DMS114 treated with DMSO at 0.1 percent for 48 hours (cell line): ENCODE measurements around the gene ARMC7.
"Not testable (repeated sequence)": the region's sequence is repeated elsewhere in the genome, so short reads cannot be mapped to it uniquely, and the experiment has no call there.

ENCODE experiments used
- DNase-seq: peaks from one replicate; lab custom pipeline; 2025; ENCODE audit not compliant: unreplicated experiment; lab: John Stamatoyannopoulos, UW

Gene ARMC7

DNA sequence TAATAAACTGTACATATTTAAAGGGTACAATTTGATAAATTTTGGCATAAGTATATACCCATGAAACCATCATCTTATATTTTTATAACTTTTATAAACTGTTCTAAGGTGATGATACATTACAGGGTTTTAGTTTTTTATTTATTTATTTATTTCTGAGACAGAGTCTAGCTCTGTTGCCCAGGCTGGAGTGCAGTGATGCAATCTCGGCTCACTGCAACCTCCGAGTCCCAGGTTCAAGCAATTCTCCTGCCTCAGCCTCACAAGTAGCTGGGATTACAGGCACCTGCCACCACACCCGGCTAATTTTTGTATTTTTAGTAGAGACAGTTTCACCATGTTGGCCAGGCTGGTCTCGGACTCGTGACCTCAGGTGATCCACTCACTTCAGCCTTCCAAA, 18.2 kb downstream of the ARMC7 start:
- DNase-seq: not testable (repeated sequence)

DNA sequence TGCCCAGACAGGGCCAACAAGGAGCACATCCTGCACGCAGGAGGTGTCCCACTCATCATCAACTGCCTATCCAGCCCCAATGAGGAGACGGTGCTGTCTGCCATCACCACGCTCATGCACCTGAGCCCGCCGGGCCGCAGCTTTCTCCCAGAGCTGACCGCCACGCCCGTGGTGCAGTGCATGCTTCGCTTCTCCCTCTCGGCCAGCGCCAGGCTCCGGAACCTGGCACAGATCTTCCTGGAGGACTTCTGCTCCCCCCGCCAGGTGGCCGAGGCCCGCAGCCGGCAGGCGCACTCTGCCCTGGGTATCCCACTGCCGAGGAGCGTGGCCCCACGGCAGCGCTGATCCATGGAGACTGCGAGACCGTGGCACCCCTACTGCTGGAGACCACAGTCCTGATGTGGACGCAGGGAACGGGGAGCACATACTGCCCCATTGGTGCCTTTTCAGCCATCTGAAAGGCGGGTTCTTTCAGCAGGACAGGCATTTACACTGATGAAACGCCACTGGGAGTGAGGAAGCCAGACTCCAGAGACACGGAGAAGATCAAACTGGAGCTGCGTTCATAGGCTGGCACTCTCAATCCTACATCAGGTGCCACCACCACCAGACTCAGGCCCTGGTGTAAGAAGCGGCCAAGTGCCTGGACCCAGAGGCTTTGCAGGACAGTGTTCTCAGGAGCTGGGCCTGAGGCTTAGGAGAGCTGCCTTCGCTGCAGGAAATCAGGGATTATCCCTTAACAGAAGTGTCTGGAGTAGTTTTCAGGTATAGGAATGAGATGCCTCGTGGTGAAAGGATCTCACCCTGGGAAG, 19.1 kb downstream of the ARMC7 start:
- no peak for DNase-seq

DNA sequence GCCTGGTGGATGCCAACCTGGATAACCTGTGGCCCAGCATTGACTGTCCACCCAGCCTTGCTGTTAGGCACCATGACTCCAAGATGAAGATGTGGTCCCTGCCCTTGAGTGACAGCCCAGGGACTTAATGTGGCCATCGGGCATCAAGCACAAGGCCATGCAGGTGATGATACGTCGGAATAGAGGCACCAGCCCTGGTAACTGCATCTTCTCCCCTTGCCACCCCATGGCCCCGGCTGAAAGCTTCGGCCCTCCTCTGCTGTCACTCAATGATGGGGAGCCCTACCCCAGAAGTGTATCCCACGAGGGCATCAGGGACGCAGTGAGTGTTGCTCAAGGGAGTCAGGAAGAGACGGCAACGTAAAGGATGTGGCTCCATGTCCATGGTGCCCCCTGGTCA, 19.8 kb downstream of the ARMC7 start:
- no peak for DNase-seq

DNA sequence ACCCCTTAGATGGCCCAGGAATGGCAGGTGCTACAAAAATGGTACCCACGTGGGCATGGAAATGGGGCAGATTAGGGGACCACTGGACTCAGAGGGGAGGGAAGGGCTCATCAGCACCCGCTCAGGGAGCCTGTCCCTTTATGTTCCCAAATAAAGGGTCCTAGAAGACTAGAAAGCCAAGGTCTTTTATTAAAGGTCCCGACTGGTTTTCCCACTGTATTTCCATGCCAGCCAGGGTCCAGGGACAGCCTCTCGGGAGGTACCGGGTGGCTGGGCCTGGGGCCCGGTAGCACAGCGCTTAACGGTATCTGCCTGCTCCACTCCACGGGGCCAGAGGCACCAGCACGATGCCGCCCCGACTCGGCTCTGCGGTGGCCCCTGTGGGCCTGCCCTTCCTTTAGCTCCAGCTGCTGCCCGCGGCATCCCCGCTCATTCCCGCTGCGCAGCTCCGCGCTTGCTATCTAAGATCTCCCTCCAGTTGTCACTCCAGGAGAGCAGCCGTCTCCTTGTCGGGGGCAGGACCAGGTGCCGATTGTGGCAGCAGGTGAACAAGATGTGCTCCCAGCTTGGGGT, 20.4 kb downstream of the ARMC7 start:
- no peak for DNase-seq

DNA sequence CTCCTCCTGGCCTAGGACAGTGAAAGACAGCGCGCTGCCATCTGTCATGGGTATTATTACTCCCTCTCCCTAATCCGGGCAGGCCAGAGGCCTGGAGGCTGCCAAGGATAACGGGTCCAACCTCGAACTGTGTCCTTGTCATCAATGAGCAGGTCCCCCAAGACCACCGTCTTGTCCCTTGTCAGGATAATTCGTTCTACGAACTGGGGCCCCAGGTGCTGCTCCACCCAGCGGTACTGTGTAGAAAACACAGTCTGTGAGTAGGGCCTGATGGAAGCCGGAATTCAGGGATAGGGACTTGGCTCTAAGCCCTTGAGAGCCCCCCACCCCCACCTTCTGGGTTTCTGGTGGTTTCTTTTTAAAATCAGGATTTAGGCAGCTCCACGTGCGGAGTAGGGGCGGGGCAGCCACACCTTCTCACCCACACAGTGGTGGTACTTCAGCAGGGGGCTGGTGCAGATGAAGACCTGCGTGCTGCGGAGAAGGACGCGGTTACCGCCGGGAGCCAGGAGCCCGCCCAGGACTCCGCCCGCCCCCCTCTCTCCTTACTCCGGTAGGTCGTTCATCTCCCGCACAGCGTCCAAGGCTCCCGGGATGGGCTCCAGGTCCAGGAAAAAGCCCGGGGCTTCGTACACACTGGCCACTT, 21.0 kb downstream of the ARMC7 start:
- DNase-seq: peak; percentile 46

DNA sequence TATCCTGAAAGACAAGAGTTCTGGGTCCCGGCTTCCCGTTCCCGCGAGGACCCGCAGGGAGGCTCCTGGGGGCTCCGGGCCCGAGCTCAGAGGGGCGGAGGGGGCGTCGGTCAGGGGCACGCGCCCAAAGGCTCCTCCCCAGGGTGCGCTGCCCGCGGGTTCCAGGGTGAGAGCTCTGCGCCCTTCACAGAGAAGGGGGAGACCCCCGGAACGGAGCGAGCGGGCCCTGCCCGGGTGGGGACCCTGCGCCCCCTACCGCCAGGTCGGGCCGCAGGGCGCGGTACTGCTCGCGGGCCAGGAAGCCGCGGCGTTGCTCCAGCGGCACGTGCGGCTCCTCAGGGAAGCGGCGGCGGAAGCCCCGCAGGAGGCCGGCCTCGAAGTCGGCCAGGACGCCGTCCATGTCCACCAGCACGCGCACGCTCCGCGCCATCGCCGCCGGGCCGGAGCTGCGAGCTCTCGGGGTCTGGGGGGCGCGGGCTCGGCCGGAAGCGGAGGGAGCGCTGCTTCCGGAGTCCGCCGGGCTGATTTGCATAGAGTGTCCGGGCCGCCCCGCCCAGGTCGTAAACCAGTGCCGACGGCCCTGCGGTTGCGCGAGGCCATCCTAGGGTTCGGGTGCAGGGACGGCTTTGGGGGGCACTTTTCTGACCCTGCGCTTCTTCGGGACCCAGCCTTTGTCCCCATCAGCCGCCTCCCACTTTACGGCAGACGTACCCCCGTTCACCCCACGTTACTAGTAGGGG, 21.7 kb downstream of the ARMC7 start, which contains the start of gene NT5C:
Gene NT5C, minus strand, starts transcription at position 465 of the 740 bp plus-strand sequence. Its CDS starts 35 bp downstream, at position 430.
- peak; percentile 62 for DNase-seq

- not testable (repeated sequence) for DNase-seq
Observed at GRCh38 chr17:75132018-75133000, 22.5 kb downstream of the ARMC7 start.

DNA sequence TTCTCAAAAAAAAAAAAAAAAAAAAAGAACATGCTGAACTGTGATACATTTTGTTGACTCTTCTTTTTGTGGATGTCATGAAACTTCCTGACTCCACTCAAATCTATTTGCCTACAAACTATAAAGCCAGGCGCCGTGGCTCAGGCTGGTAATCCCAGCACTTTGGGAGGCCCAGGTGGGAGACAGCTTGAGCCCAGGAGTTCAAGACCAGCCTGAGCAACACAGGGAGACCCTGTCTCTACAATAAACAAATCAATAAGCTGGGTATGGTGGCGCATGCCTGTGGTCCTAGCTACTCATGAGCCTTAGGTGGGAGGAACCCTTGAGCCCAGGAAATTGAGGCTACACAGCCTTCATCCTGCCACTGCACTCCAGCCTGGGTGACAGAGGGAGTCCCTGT, 23.2 kb downstream of the ARMC7 start:
- DNase-seq: no peak

GRCh38 chr17:75133607-75134347, 24.0 kb downstream of the ARMC7 start:
- DNase-seq: not testable (repeated sequence)

GRCh38 chr17:75135452-75135851, 25.7 kb downstream of the ARMC7 start:
- no peak for DNase-seq

DNA sequence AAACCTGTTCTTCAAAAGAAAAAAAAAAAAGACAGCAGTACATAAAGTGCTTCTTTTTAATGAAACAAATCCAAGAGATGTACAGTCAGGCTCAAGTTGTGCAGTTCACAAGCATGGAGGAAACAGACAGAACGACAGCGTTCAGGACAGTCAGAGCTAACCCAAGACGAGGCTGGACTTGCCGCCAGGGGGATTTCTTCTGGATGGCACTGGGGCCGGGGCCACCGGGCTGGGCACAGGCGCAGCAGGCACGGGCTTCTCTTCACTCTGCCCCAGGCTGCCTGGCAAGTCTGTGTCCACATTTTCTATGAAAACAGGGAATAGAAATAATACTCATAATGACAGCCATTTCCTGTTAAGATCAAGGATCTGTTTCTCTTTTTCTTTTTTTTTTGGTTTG, 26.2 kb downstream of the ARMC7 start:
- no peak for DNase-seq

DNA sequence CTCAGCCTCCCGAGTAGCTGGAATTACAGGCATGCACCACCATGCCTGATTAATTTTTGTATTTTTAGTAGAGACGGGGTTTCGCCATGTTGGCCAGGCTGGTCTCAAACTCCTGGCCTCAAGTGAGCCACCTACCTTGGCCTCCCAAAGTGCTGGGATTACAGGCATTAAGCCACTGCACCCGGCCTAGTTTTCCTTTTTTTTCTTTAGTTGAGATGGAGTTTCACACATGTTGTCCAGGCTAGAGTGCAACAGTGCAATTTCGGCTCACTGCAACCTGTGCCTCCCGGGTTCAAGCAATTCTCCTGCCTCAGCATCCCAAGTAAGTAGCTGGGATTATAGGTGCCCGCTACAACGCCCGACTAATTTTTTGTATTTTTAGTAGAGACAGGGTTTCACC, 28.0 kb downstream of the ARMC7 start:
- not testable (repeated sequence) for DNase-seq

DNA sequence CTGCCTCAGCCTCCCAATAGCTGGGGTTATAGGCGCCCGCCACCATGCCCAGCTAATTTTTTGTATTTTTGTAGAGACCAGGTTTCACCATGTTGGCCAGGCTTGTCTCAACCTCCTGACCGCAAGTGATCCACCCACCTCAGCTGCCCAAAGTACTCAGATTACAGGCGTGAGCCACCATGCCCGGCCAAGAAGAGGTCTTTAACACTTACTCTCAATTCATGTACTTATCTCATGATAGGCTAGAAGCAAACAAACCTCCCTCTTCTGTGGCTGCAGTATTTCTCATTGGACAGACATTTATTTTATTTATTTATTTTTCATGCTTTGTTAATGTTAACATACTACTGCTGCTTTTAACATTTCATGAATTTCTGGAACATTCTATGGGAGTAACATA, 28.8 kb downstream of the ARMC7 start:
- DNase-seq: no peak

GRCh38 chr17:75142236-75142971, 32.6 kb downstream of the ARMC7 start:
- no peak for DNase-seq

DNA sequence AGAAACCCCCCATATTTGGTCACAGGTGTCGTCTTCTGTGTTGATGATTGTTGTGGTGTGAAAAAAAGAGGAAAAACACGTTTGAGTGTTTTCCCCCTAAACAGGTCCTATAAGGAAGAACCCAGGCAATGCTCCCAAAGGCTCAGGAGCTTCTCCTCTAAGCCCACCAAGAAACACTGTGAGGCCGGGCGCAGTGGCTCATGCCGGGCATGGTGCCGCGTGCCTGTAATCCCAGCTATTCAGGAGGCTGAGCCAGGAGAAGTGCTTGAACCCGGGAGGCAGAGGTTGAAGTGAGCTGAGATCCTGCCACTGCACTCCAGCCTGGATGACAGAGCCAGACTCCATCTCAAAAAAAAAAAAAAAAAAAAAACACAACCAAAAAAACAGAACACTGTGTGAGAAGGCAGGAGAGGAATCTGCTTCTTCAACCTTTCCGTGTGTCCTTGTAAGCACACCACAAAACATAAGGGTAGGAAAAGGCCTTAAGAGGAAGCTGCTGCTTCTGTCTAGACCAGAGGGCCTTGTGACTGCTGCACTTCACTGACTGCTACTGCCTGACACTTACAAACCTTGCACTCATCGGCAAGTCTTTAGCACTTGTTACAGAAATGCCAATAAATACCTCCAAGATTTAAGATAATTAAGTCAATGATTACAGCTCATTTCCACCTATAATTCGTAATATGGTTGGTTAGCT, 35.2 kb downstream of the ARMC7 start:
- no peak for DNase-seq

GRCh38 chr17:75146592-75146991, 36.8 kb downstream of the ARMC7 start:
- DNase-seq: no peak

- no peak for DNase-seq
Observed at GRCh38 chr17:75147878-75148546, 38.2 kb downstream of the ARMC7 start.

DNA sequence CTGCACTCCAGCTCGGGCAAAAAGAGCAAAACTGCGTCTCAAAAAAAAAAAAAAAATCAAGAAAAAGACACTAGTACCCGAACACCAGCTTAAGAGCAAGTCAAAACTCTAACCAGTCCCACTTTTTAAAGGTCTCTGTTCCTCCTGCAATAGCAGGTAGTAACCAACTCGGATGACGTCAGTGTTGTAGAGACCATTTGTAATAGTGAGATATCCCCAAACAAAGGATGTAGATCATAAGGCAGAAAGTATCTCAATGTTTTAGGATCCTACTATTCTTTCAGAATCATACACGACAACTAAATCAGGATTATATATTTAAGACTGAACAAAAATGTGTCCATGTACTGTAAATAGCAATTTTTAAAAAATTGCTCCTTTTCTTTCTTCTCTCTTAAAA, 42.2 kb downstream of the ARMC7 start:
- DNase-seq: no peak
